HUES6 (cell line): ENCODE data around the gene SAYSD1.

Experiments
- H3K27ac ChIP-seq: 2 replicates; pipeline ENCODE4 v1.7.0; 2013; ENCODE audit warnings: low read depth, mild to moderate bottlenecking, low read length, inconsistent platforms
- H3K27me3 ChIP-seq: 2 replicates; pipeline ENCODE4 v1.6.1; 2013; ENCODE audit warnings: low read length; ENCODE audit not compliant: control insufficient read depth, insufficient read depth
- H3K36me3 ChIP-seq: 2 replicates; pipeline ENCODE4 v1.6.1; 2013; ENCODE audit warnings: low read length; ENCODE audit not compliant: control insufficient read depth, insufficient read depth
- H3K4me1 ChIP-seq: 2 replicates; pipeline ENCODE4 v1.6.1; 2013; ENCODE audit warnings: low read length; ENCODE audit not compliant: control insufficient read depth, insufficient read depth
- H3K4me3 ChIP-seq: 2 replicates; pipeline ENCODE4 v1.5.1; 2013; ENCODE audit warnings: low read depth, low read length
- H3K9ac ChIP-seq: one replicate; pipeline ENCODE4 v1.6.1; 2013; ENCODE audit warnings: mild to moderate bottlenecking, low read length
- H3K9me3 ChIP-seq: 2 replicates; pipeline ENCODE4 v1.6.1; 2013; ENCODE audit warnings: low read depth, low read length; ENCODE audit not compliant: control insufficient read depth, insufficient read depth

Gene SAYSD1

GRCh38 chr6:39068391-39068790 is 46.6 kb downstream of the SAYSD1 start:
- H3K4me3 ChIP-seq = no peak overlapping the region
- no peaks in the 10 kb centered on the region for H3K27me3 ChIP-seq
- no peak overlapping the region for H3K27ac ChIP-seq

GRCh38 chr6:39065561-39065960 is 49.4 kb downstream of the SAYSD1 start:
- Histone ChIP-seq H3K27me3 (no peaks in the 10 kb centered on the region), H3K27ac (no peak overlapping the region), H3K9ac (no peak overlapping the region), H3K4me1 (no peaks in the 10 kb centered on the region; the same call in 1 of the 2 replicates), H3K4me3 (no peak overlapping the region), H3K36me3 (no peaks in the 10 kb centered on the region), H3K9me3 (0 out of 2 replicates have a peak, but pooled peaks cover 6% of the 10 kb centered on the region)

More at GRCh38 chr6:39068391-39068790, 46.6 kb downstream of the SAYSD1 start:
- Histone ChIP-seq H3K9ac (no peak overlapping the region), H3K9me3 (0 out of 2 replicates have a peak, but pooled peaks cover 6% of the 10 kb centered on the region), H3K36me3 (no peaks in the 10 kb centered on the region), H3K4me1 (peaks cover 5% of the 10 kb centered on the region; the same call in 1 of the 2 replicates)

- Histone ChIP-seq H3K9me3 (no peaks in the 10 kb centered on the region), H3K36me3 (no peaks in the 10 kb centered on the region; the same call in 1 of the 2 replicates), H3K9ac (no peak overlapping the region), H3K27me3 (no peaks in the 10 kb centered on the region), H3K4me3 (no peak overlapping the region), H3K27ac (no peak overlapping the region), H3K4me1 (no peaks in the 10 kb centered on the region; the same call in 1 of the 2 replicates)
Measured at GRCh38 chr6:39063526-39063925, 51.5 kb downstream of the SAYSD1 start.

GRCh38 chr6:39062014-39062740 is 52.8 kb downstream of the SAYSD1 start:
- no peaks in the 10 kb centered on the region for H3K9me3 ChIP-seq
- H3K4me1 ChIP-seq = no peaks in the 10 kb centered on the region; the same call in 1 of the 2 replicates
- no peak overlapping the region for H3K27ac ChIP-seq
- H3K4me3 ChIP-seq = no peak overlapping the region
- no peaks in the 10 kb centered on the region for H3K27me3 ChIP-seq
- H3K9ac ChIP-seq = no peak overlapping the region
- no peaks in the 10 kb centered on the region; the same call in 1 of the 2 replicates for H3K36me3 ChIP-seq

GRCh38 chr6:39061588-39061987 is 53.4 kb downstream of the SAYSD1 start:
- no peak overlapping the region for H3K27ac ChIP-seq

GRCh38 chr6:39061182-39061581 is 53.8 kb downstream of the SAYSD1 start:
- no peak overlapping the region for H3K9ac ChIP-seq
- no peaks in the 10 kb centered on the region for H3K9me3 ChIP-seq
- no peak overlapping the region for H3K27ac ChIP-seq
- H3K27me3 ChIP-seq = no peaks in the 10 kb centered on the region
- H3K36me3 ChIP-seq = no peaks in the 10 kb centered on the region; the same call in 1 of the 2 replicates
- no peak overlapping the region for H3K4me3 ChIP-seq
- no peaks in the 10 kb centered on the region; the same call in 1 of the 2 replicates for H3K4me1 ChIP-seq

More at GRCh38 chr6:39061588-39061987, 53.4 kb downstream of the SAYSD1 start:
- no peaks in the 10 kb centered on the region for H3K27me3 ChIP-seq
- no peak overlapping the region for H3K4me3 ChIP-seq
- H3K36me3 ChIP-seq = no peaks in the 10 kb centered on the region; the same call in 1 of the 2 replicates
- no peaks in the 10 kb centered on the region; the same call in 1 of the 2 replicates for H3K4me1 ChIP-seq
- H3K9ac ChIP-seq = no peak overlapping the region
- no peaks in the 10 kb centered on the region for H3K9me3 ChIP-seq

- H3K9me3 ChIP-seq = no peaks in the 10 kb centered on the region
- no peak overlapping the region for H3K9ac ChIP-seq
- no peaks in the 10 kb centered on the region; the same call in 1 of the 2 replicates for H3K4me1 ChIP-seq
- H3K4me3 ChIP-seq = no peak overlapping the region
- no peaks in the 10 kb centered on the region for H3K27me3 ChIP-seq
- H3K27ac ChIP-seq = no peak overlapping the region
- H3K36me3 ChIP-seq = no peaks in the 10 kb centered on the region; the same call in 1 of the 2 replicates
Measured at GRCh38 chr6:39060467-39061160, 54.4 kb downstream of the SAYSD1 start.

GRCh38 chr6:39059496-39060310 is 55.3 kb downstream of the SAYSD1 start:
- H3K9me3 ChIP-seq = no peaks in the 10 kb centered on the region

GRCh38 chr6:39058471-39059147 is 56.4 kb downstream of the SAYSD1 start:
- no peak overlapping the region for H3K27ac ChIP-seq
- H3K4me1 ChIP-seq = peaks cover 12% of the 10 kb centered on the region
- no peaks in the 10 kb centered on the region for H3K27me3 ChIP-seq
- H3K36me3 ChIP-seq = no peaks in the 10 kb centered on the region; the same call in 1 of the 2 replicates
- no peak overlapping the region for H3K9ac ChIP-seq
- no peak overlapping the region for H3K4me3 ChIP-seq
- H3K9me3 ChIP-seq = no peaks in the 10 kb centered on the region

More at GRCh38 chr6:39059496-39060310, 55.3 kb downstream of the SAYSD1 start:
- H3K27ac ChIP-seq = no peak overlapping the region
- H3K27me3 ChIP-seq = no peaks in the 10 kb centered on the region
- no peak overlapping the region for H3K4me3 ChIP-seq
- no peaks in the 10 kb centered on the region; the same call in 1 of the 2 replicates for H3K36me3 ChIP-seq
- H3K4me1 ChIP-seq = peaks cover 1% of the 10 kb centered on the region; the same call in 1 of the 2 replicates
- H3K9ac ChIP-seq = no peak overlapping the region
